TTC549 (cell line): ENCODE data around the gene ADAM8.
"Not testable (repeated sequence)": the region's sequence is repeated elsewhere in the genome, so short reads cannot be mapped to it uniquely, and the experiment has no call there.

ENCODE experiments used
- FAIRE-seq: peaks from 2 replicates; lab custom pipeline; 2012; peaks lifted over from hg19 to GRCh38; lab: Jason Lieb, UNC

The ADAM8 gene

GRCh38 chr10:133229265-133230043 is 47.2 kb downstream of the ADAM8 start:
- FAIRE-seq = no peak

- no peak for FAIRE-seq
These were observed 49.4 kb downstream of the ADAM8 start for GRCh38 chr10:133227256-133227655.

- FAIRE-seq = no peak
These were observed 50.3 kb downstream of the ADAM8 start for GRCh38 chr10:133226251-133226808.

- no peak for FAIRE-seq
These were observed 50.9 kb downstream of the ADAM8 start for GRCh38 chr10:133225707-133226191.

GRCh38 chr10:133224756-133225372 is 51.8 kb downstream of the ADAM8 start:
- FAIRE-seq = no peak

GRCh38 chr10:133224076-133224475 is 52.6 kb downstream of the ADAM8 start:
- no peak for FAIRE-seq

- not testable (repeated sequence) for FAIRE-seq
These were observed 54.9 kb downstream of the ADAM8 start for GRCh38 chr10:133221756-133222155.

GRCh38 chr10:133221331-133221730 is 55.3 kb downstream of the ADAM8 start:
- FAIRE-seq = no peak

GRCh38 chr10:133219782-133220181 is 56.9 kb downstream of the ADAM8 start:
- no peak for FAIRE-seq

GRCh38 chr10:133218891-133219290 is 57.8 kb downstream of the ADAM8 start:
- no peak for FAIRE-seq

GRCh38 chr10:133217800-133218589 is 58.7 kb downstream of the ADAM8 start:
- no peak for FAIRE-seq

GRCh38 chr10:133216776-133217175 is 59.9 kb downstream of the ADAM8 start:
- FAIRE-seq = no peak

GRCh38 chr10:133215586-133215985 is 61.1 kb downstream of the ADAM8 start:
- no peak for FAIRE-seq

GRCh38 chr10:133214468-133215410 is 61.9 kb downstream of the ADAM8 start:
- FAIRE-seq = no peak

GRCh38 chr10:133213641-133214467 is 62.8 kb downstream of the ADAM8 start:
- no peak for FAIRE-seq

GRCh38 chr10:133212853-133213494 is 63.7 kb downstream of the ADAM8 start:
- no peak for FAIRE-seq
